Ishikawa (cell line): ENCODE data around the gene CREG2.

Source experiments
- CREB1 ChIP-seq: IDR thresholded peaks from 2 replicates; pipeline ENCODE4 v1.6.1; 2012; ENCODE audit warnings: low read depth
- EP300 ChIP-seq: IDR thresholded peaks from 2 replicates; pipeline ENCODE4 v1.6.1; 2012; ENCODE audit warnings: borderline replicate concordance
- RAD21 ChIP-seq: IDR thresholded peaks from 2 replicates; pipeline ENCODE4 v1.6.1; 2012; ENCODE audit warnings: low read depth
- TEAD4 ChIP-seq: IDR thresholded peaks from 2 replicates; pipeline ENCODE4 v1.6.1; 2012
- YY1 ChIP-seq: IDR thresholded peaks from 2 replicates; pipeline ENCODE4 v1.6.1; 2012; ENCODE audit warnings: low read depth
- ZBTB7A ChIP-seq: IDR thresholded peaks from 2 replicates; pipeline ENCODE4 v1.6.1; 2012; ENCODE audit warnings: low read depth
- TF ChIP-seq, protein P1 (sequence below): IDR thresholded peaks from 2 replicates; pipeline ENCODE4 v1.6.1; 2012

DNA sequence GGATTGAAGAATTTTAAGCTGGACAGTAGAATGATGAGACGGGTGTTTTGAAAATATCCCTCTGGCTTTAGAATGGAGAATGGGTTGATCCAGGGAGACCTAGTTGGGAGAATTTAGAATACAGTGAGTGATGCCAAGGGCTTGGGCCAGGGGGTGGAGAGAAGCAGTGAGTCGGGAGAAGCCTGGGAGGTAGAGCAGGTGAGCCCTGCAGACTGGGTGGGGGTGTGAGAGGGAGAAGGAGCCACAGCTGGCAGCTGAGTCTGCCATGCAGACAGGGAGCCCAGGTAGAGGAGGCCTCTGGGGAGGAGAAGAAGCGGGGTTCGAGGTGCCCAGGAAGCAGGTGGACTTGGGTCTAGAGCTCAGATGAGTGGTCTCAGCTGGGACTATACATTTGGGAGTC, 18.2 kb downstream of the CREG2 start:
- TF ChIP-seq, protein P1, sequence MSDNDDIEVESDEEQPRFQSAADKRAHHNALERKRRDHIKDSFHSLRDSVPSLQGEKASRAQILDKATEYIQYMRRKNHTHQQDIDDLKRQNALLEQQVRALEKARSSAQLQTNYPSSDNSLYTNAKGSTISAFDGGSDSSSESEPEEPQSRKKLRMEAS, result no peak
- no peak for TF ChIP-seq YY1
- no peak for TF ChIP-seq CREB1
- TF ChIP-seq EP300, result no peak
- TF ChIP-seq RAD21, result no peak
- TF ChIP-seq ZBTB7A, result no peak
- no peak for TF ChIP-seq TEAD4
